Left cardiac atrium (tissue), 4 donors: ENCODE results near the gene KCTD6. TPM values are rescaled to one million over a fixed set of nuclear protein-coding genes. Genes with fewer than 3 reads are reported as not detected.

ENCODE experiments used
- ATAC-seq, 2 donors: fragments of 200-7000 bp; cut with Tn5 transposase; one replicate each; pipeline ENCODE4 v1.9.1; 2020; ENCODE audit warnings: mild to moderate bottlenecking in 2 of 2, moderate library complexity in 2 of 2
- DNase-seq: peaks from one replicate; pipeline ENCODE4 v3.0.0-alpha.2; 2020
- intact Hi-C, 2 donors: fragments of 100-400 bp; cut with DNase I; formaldehyde crosslinking; loops; one replicate each; pipeline versions ENCODE4 v1.14.1 to v1.15.1; 2022 to 2023
- total RNA-seq, 2 donors: library from RNA; stranded (reverse); fragmentation: NEBNext Ultra II Directional; extraction: Animal tissue kit (Norgen Biotek cat#: 25700); gene quantifications; one replicate each; pipeline ENCODE4 v1.2.1, GENCODE V29; 2021
- donor health status: DM: no; HTN: yes; CAD: no.
- donor health status: DM: no; HTN: yes; CAD: no; lungs with severe emphysema.
- donor health status: DM: yes; HTN: yes; CAD: no.
- donor health status: Dilated cardiomyopathy.

KCTD6 gene
- total RNA-seq, 2 donors from 2014 or later, result 5.3 to 7.1 TPM

- ATAC-seq (no peak), DNase-seq (no peak)
- intact Hi-C loops, result no loop called here
These were observed 8.8 kb upstream of the KCTD6 start for GRCh38 chr3:58482917-58483636.

- ATAC-seq, result peak in 1 of 2 donors; percentile 36
- intact Hi-C loops, result no loop called here
These were observed 7.7 kb upstream of the KCTD6 start for GRCh38 chr3:58484045-58484721.

DNA sequence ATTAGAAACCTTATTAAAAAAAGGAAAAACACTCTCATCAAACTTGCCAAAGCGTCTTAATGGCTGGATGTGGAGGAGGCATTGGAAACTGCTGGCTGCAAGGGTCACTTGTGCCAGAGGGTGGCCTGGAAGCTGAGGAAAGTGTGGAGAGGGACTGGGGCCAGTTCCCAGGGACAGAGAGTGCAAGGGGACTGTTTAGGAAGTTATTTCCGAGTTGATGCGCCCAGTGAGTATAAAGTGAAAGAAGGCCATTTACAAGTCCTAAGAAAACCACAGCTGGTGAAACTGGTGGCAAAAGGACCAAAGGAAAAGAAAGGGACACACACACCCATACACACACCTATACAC lies 7.2 kb upstream of the KCTD6 start:
- intact Hi-C loops, result no loop called here
- DNase-seq (no peak), ATAC-seq (peak in 1 of 2 donors; percentile 56)

More at GRCh38 chr3:58484045-58484721, 7.7 kb upstream of the KCTD6 start:
- DNase-seq, result no peak

DNA sequence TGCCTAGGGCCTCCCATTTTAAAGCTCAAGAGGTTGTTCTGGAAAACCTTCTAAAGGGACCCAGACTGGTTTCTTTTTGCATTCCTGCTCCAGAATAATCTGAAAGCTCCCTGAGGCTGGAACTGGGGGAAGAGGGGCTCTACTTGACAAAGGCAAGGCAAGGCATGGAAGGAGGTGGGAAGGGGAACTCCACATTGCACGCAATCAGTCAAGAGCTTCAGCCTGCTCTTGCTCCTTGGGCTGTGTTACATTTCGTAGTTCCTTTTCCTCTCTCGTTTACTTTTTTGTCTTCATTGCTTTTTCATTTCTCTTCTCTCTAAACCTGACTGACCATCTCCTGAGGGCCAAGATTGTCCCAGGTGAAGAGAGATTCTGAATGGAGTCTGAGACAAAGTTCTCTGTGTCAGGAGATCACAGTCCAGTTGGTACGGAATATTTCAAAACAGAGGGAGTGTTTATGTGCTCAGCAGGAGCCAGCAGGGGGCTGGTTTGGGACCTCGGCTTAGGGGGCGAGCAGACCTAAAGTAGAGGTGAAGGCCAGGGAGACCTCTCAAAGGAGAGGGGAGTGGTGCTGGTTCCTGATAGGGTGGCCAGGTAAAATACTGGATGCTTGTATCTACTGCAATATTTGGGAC lies 6.0 kb upstream of the KCTD6 start:
- no peak for DNase-seq
- intact Hi-C loops, result no loop called here
- no peak for ATAC-seq

GRCh38 chr3:58487140-58487886 lies 4.6 kb upstream of the KCTD6 start:
- intact Hi-C loops, result no loop called here
- ATAC-seq (peak in 1 of 2 donors; percentile 18), DNase-seq (peak; percentile 62)

GRCh38 chr3:58488967-58489366 lies 2.9 kb upstream of the KCTD6 start:
- intact Hi-C loops, result no loop called here
- no peak for ATAC-seq

DNA sequence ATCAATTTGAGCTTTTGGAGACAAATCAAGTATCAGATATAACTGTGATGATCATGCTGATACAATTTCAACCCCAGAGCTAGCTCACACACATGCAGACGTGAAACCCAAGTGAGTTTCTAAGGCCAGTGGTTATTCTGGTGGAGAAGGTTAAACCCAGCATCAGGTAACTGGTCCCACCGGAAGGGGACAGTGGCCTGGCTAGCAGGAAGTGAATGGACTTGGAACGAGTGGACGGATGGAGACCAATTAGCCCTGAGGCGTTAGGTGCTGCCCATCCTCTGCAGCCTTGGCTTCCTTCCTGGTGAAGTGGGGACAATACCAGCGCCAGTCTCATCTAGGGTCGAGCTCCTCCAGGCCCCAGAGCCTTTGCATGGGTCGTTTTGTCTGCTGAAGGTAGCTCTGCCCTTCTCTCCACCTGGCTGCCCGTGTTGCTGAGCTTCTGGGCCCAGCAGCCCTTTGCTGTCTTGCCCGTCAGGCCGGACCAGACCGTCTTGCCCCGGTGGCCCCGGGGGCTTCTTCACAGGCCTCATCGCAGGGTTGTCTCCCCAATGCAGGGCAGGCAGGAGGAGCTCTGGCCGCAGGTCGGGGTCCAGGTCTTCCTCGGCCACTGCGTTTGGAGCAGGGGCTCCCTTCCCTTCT lies 915 bp upstream of the KCTD6 start:
- intact Hi-C loops, result loop anchor here in 1 of 2 donors (5.0 kb wide), 2 partner anchors 59 to 159 kb away; partner anchors contain the start of genes PDHB and PXK
- ATAC-seq (peak in 1 of 2 donors; percentile 4), DNase-seq (peak; percentile 37)

More at GRCh38 chr3:58488967-58489366, 2.9 kb upstream of the KCTD6 start:
- no peak for DNase-seq

GRCh38 chr3:58492494-58492905 lies 604 bp downstream of the KCTD6 start:
- no peak for ATAC-seq
- intact Hi-C loops, result loop anchor here in 1 of 2 donors (5.0 kb wide), 2 partner anchors 60 to 160 kb away; partner anchors contain the start of genes PDHB and PXK
- no peak for DNase-seq

DNA sequence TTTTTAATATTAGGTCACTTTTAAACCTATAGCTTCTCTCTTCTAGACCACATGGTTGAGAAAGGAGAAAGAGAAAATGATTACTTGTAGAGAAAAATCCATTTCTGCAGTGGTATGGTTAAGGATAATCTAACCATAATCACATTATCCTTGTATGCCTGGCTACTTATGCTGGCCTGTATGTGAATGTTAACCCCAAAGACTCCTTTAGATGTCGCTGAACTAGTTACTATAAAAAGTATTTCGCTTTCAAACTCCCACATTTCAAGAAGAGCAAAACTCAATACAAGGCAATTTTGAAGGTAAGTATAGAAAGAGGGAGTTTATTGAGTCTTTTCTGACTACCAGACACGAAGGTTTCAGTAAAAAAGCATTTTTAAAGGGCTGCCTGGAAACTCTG lies 2.2 kb downstream of the KCTD6 start:
- DNase-seq, result no peak
- no peak for ATAC-seq
- intact Hi-C loops, result loop anchor here in 1 of 2 donors (5.0 kb wide), 2 partner anchors 62 to 162 kb away; partner anchors contain the start of genes PDHB and PXK

- no peak for ATAC-seq
- no peak for DNase-seq
- intact Hi-C loops, result no loop called here
These were observed 3.2 kb downstream of the KCTD6 start for GRCh38 chr3:58495101-58495500.

- DNase-seq, result no peak
- ATAC-seq, result no peak
- intact Hi-C loops, result no loop called here
These were observed 4.4 kb downstream of the KCTD6 start for GRCh38 chr3:58496206-58496857.

DNA sequence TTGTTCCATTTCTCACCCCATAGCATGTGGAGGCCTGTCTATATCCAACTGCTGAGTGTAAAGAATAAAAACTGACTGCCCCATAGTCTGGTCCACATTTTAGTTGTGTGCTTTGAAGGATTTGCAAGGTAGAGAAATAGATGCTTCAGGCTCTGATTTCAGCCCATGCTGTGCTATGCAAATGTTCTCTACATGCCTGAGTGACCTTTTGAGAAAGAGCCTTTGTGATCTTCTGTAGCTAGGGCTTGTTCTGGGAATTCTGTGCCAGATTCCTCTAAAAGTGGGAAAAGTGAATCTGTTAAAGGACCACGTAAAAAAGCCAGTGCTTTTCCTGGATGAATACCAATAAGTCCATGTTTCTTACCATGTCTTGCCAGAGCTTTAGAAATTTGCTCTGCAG lies 5.2 kb downstream of the KCTD6 start:
- DNase-seq, result no peak
- peak in 1 of 2 donors; percentile 7 for ATAC-seq
- intact Hi-C loops, result no loop called here

DNA sequence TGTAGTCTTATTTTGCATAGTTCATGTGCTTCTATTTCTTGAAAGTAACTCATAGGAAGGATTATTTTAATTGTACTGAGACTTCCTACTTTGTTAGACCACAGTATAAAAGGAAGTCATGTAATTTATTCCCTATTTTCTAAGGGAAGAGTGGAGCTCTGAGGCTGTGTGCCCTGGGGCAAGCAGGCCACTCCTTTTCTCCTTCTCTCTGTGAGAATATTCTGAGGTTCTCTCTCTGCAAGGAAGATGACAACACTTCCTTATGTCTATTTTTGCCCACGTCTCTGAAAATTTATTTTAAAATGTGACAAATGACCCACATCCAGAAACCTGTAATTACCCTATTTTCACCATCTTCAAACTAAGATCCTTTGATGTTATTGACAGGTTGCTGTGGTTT lies 11.0 kb downstream of the KCTD6 start:
- ATAC-seq (no peak), DNase-seq (no peak)

DNA sequence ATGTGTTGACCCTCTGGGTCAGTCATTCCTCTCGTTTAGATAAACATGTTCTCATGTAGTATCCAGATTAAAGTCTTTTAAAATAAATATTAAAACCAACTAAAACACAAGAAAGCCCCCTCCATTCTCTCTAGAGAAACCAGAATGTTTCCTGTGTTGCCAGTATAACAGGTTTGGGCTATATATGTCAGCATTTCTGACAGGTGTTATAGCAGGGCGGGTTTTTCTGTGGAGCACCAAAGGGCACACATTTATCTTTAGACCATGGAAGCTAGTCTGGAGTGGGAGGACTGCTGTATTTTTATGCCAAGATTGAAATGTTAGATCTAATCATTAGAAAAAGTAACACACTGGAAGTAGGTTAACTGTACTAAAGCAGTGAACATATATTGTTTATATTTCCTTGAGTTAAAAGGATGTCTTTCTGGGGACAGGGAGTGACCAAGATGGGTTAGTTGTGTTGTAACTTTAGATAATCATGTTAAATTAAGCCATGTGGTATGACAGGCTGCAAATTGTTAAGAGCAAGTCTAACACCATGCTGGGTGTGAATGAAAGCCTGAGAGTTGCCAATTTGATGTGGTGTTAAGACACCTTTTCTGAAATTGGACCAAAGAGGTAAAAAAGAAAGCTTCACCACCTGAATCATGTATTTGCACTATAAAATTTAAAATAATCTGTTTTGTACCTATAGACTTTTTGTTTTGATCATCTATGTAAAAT lies 15.6 kb downstream of the KCTD6 start:
- ATAC-seq (no peak), DNase-seq (no peak)
- intact Hi-C loops, result no loop called here

More for the DNA sequence above, 11.0 kb downstream of the KCTD6 start:
- intact Hi-C loops, result no loop called here

DNA sequence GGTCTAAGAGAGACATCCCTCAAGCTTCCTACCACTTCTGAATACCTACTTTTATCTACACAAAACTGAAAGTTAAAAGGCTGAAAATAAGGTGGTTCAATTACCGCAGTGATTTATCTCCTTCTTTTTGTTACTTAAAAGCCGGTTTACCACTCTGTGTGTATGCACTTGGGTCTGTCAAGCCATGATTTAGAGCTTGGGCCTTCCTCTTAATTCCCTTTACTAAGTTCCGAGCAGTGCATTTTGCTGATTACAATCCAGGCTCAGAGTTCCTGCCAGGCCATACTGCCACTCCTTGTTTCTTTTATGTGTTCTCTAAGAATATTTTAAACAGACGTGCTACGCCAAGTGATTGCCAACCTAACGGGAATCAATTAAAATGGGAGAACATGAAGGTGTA lies 16.5 kb downstream of the KCTD6 start:
- DNase-seq, result no peak
- intact Hi-C loops, result no loop called here
- no peak for ATAC-seq

GRCh38 chr3:58514405-58514804 lies 22.5 kb downstream of the KCTD6 start:
- no peak for DNase-seq
- no peak for ATAC-seq
- intact Hi-C loops, result no loop called here

- intact Hi-C loops, result no loop called here
- DNase-seq (no peak), ATAC-seq (no peak)
These were observed 26.4 kb downstream of the KCTD6 start for GRCh38 chr3:58518291-58518789.
